VCaP (cell line): ENCODE results near the gene RASSF3.

Experiments used
- H3K27ac ChIP-seq: fragments of 450-650 bp; 2 replicates; pipeline ENCODE4 v1.5.1; 2017
- TF ChIP-seq, protein P1 (sequence below): fragments of 450-650 bp; conservative IDR thresholded peaks from 2 replicates; pipeline ENCODE4 v1.5.1; 2017; ENCODE audit warnings: mild to moderate bottlenecking, moderate library complexity

The RASSF3 gene, protein sequence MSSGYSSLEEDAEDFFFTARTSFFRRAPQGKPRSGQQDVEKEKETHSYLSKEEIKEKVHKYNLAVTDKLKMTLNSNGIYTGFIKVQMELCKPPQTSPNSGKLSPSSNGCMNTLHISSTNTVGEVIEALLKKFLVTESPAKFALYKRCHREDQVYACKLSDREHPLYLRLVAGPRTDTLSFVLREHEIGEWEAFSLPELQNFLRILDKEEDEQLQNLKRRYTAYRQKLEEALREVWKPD

DNA sequence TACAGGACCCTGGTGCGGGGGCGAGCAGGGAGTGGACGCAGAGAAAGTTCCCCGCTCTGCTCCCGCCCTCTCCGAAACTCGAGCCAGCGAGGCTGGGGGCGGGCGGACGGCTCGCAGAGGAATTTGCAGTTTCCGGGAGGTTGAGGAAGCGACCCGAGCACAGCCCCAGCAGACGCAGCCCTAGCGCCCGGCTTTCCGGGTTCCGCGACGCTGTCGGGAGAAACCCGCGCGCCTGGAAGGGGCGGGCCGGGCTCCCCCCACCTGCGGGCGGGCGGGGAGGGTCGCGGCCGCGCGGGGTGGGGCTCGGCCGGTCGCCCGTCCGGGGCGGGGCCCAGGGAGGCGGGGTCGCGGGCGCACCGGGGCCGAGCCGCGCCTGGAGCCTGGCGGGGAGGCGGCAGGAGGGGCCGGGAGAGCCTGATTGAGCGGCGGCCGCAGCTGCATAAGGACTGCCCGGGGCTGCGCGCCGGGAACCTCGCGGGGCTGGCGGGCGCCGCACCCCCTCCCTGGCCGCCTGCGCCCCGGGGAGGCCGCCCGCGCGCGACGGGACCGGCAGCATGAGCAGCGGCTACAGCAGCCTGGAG is at the start of gene RASSF3:
TSS of gene RASSF3 (plus strand) at position 417 of the 581 bp plus-strand sequence. CDS start at position 555, 138 bp downstream.
- H3K27ac ChIP-seq: peak within 1 kb of the TSS; percentile 99
- TF ChIP-seq, protein P1, sequence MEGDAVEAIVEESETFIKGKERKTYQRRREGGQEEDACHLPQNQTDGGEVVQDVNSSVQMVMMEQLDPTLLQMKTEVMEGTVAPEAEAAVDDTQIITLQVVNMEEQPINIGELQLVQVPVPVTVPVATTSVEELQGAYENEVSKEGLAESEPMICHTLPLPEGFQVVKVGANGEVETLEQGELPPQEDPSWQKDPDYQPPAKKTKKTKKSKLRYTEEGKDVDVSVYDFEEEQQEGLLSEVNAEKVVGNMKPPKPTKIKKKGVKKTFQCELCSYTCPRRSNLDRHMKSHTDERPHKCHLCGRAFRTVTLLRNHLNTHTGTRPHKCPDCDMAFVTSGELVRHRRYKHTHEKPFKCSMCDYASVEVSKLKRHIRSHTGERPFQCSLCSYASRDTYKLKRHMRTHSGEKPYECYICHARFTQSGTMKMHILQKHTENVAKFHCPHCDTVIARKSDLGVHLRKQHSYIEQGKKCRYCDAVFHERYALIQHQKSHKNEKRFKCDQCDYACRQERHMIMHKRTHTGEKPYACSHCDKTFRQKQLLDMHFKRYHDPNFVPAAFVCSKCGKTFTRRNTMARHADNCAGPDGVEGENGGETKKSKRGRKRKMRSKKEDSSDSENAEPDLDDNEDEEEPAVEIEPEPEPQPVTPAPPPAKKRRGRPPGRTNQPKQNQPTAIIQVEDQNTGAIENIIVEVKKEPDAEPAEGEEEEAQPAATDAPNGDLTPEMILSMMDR: no peak

DNA sequence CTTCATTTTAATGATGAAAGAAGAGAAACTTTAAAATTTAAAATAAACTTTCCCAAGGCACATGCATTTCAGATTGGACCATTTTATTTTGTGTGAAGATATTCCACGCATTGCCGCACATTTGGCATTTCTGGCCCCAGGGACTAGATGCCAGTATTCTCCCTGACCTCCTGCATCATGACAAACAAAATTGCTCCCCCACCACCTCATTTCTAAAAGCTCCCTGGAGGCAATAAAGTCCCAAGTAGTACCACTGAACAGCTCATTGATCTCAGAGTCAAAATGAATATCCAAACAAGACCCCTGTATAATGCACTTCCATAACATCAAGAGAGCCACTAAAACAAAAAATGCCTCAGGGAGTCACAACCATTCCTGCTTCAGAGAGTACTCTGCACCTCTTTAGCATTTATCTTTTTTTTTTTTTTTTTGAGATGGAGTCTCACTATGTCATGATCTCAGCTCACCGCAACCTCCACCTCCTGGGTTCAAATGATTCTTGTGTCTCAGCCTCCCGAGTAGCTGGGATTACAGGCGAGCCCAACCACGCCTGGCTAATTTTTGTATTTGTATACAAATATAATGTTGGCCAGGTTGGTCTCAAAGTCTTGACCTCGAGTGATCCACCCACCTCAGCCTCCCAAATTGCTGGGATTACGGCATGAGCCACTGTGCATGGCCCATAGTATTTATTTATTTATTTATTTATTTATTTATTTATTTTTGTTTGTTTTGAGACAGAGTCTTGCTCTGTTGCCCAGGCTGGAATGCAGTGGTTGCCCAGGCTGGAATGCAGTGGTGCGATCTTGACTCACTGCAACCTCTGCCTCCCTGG is 48.8 kb upstream of the RASSF3 start:
- no peak overlapping the region for H3K27ac ChIP-seq
- TF ChIP-seq, protein P1: no peak

DNA sequence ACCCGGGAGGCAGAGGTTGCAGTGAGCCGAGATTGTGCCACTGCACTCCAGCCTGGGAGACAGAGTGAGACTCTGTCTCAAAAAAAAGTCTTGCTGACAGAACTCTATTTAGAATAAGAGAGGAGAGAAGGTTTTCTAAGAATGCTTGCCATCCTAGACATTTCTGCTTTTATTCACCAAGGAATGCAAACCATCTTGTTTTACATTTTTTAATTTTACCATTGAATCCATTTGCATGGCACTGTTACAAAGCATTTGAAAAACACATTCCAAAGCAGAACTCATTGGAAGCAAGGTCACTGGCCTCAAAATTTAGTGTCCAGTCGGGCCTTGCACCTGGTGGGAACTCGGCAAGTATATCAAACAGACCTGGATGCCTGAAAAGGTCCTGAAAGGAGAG is 44.2 kb upstream of the RASSF3 start:
- TF ChIP-seq, protein P1: no peak
- no peak overlapping the region; the same call in 1 of the 2 replicates for H3K27ac ChIP-seq

DNA sequence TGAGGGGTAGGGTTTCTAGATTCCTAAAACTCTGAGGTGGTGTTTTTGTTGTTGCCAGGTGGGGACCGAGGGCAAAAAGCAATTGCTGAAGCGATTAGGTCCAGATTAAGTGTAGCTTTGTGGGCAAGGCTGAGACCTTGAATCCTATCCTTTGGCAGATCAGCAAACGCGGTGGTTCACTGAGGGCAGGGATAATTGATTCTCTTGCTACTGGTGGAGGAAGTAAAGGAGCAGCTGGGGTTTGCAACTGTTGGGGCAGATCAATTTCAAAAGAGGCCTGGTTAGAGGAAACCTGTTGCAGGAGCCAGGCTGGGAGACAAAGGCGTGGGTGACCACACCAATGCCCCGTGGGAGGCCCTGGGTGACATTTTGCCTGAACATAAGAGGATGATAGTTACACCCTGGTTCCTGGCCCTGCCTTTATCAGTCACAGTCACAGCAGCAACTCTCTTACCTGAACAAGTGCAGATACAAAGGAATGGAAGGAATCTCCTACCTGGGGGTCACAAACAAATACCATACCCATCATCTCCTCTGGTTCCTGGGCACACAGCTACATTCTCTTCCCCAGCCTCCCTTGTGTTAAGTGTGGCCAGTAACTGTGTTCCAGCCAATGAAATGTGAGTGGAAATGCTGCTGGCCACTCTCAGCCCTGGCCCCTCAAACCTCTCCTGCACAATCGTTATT is 43.3 kb upstream of the RASSF3 start:
- peak overlapping the region; percentile 68; the same call in 1 of the 2 replicates for H3K27ac ChIP-seq
- TF ChIP-seq, protein P1: no peak

DNA sequence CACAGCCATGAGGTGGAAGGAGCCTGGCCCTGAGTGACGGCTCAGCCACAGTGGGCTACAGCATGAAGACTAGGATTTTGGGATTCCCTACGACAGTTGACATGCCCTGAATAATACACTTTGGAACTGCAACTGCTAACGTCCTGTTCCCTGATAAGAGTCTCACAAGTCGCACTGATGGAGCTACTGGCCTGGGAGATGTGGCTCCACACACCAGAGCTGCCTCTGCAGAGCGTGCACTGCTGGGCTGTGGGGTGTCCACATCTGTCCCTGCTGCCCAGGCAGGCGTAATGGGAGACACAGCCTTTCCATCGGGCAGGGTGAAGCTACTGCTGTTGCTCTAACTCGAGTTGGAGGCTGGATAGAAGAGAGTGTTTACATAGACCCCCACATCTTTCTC is 42.7 kb upstream of the RASSF3 start:
- TF ChIP-seq, protein P1: no peak
- H3K27ac ChIP-seq: peak overlapping the region; percentile 68

DNA sequence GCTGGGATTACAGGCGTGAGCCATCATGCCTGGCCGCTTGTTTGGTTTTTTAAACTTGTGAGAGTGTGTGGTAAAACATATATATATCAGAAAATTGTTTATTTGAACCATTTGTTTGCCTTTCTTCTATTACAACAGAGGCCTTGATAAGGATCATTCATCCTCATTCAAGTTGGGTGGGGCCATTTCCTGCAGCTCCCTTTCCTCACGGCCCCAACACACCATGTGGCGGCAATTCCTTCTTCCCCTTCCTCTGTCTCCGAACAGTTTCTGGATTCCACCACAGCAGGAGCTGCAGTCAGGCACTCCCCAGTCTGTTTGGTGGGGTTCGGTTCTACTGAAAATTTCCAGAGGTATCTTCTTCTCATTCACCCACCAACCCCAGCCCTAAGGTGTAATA is 42.0 kb upstream of the RASSF3 start:
- peak overlapping the region; percentile 68 for H3K27ac ChIP-seq
- TF ChIP-seq, protein P1: no peak
